H54 (cell line): ENCODE measurements around the gene SEMA4C.
A peak's percentile ranks its signal among the peaks of the same experiment; 100 is the strongest.

ENCODE experiments used
- DNase-seq: peaks from one replicate; pipeline ENCODE4 v3.0.0; 2011; ENCODE audit warnings: low spot score, mixed read lengths; ENCODE audit not compliant: insufficient read length
- FAIRE-seq: peaks from 3 replicates; lab custom pipeline; 2011; peaks lifted over from hg19 to GRCh38; lab: Jason Lieb, UNC
- POLR2A ChIP-seq: IDR thresholded peaks from 2 replicates; pipeline ENCODE4 v1.6.1; 2011; ENCODE audit warnings: low read depth, mild to moderate bottlenecking, low read length

The SEMA4C gene

GRCh38 chr2:96842600-96842999 is 27.3 kb downstream of the SEMA4C start:
- FAIRE-seq (no peak), DNase-seq (no peak)
- TF ChIP-seq POLR2A = no peak

DNA sequence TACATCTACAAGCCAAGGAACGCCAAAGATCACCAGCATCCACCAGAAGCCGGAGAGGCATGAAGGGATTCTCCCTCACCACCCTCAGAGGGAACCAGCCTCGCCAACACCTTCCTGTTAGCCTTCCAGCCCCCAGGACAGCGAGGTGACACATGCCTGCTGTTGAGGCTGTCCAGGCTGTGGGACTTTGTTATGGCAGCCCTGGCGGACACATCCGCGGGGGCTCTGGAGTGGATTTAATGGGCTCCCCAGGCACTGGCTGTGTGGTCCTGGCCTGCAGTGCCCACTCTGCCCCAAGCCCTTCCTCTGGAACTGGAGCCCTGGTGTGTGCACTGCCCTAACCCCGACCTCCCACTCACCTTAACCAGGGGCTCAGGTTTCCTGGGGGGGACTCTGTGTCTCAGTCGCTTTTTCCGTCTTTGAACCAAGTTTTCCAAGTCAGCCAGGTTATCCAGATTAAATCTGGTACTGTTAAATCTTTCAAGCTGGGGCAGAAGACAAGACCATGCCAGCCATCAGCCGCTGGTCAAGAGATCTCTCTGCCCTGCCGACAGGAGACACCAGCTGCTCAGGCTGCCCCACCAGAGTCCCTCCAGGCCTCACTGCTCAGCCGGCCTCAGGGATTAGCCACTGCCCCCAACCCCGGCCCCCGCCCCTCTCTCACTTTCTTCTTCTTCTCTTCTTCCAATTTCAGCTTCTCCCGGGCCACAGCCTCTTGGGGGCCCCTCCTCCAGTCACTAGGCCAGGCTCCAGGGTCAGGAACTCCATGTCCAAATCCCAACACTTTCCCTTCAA is 28.0 kb downstream of the SEMA4C start:
- DNase-seq = no peak
- no peak for TF ChIP-seq POLR2A
- no peak for FAIRE-seq

DNA sequence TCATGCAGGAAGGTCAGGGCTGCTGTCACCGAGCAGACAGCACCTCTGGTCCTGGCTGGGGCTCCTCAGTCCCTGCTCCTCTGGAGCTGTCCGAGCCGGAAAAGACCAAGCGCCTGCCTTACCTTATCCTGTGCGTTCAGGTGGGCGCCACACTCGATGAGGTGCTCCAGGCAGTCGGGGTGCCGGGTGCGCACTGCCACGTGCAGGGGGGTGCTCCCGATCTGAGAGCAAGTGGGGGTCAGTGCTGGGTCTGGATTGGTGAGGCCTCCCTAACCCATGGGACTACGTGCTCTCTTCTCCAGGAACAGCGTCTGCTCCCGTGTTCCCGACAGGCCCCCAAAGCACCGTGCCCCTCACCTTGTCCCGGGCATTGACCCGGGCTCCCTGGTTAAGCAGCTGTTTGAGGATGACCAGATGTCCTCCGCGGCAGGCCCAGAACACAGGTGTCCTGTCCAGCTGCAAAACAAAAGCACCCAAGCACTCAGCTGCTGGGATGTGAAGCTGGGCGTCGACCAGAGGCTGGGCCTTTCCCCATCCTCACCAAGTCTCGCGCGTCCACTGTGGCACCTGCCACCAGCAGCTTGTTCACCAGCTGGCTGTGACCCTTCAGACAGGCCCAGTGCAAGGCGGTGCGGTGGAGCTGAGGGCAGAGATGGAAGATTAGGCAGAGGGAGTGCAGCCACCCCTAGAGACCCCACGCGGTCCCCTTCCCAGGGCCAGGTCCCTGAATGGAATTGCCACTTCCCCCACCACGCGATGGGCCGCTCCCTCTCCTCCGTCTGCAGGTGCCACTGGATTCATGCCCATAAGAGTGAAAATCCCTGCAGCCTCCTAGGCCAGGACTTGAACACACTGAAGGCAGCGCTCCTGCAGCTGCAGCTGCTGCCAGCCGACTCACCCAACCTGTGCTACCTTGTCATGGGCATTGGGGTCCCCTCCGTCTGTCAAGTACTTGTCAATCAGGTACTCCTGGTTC is 29.7 kb downstream of the SEMA4C start:
- no peak for TF ChIP-seq POLR2A
- no peak for DNase-seq
- FAIRE-seq = no peak

GRCh38 chr2:96839293-96839874 is 30.5 kb downstream of the SEMA4C start:
- DNase-seq (no peak), FAIRE-seq (no peak)
- no peak for TF ChIP-seq POLR2A

- FAIRE-seq (no peak), DNase-seq (no peak)
- no peak for TF ChIP-seq POLR2A
Measured at GRCh38 chr2:96838345-96839292, 31.3 kb downstream of the SEMA4C start.

- TF ChIP-seq POLR2A = no peak
- no peak for FAIRE-seq
- no peak for DNase-seq
Measured at GRCh38 chr2:96837575-96837974, 32.3 kb downstream of the SEMA4C start.

- TF ChIP-seq POLR2A = no peak
- no peak for FAIRE-seq
- DNase-seq = no peak
Measured at GRCh38 chr2:96835830-96836229, 34.0 kb downstream of the SEMA4C start.

- DNase-seq = peak; percentile 70
- FAIRE-seq = no peak
- no peak for TF ChIP-seq POLR2A
Measured at GRCh38 chr2:96832754-96833507, 36.9 kb downstream of the SEMA4C start.

DNA sequence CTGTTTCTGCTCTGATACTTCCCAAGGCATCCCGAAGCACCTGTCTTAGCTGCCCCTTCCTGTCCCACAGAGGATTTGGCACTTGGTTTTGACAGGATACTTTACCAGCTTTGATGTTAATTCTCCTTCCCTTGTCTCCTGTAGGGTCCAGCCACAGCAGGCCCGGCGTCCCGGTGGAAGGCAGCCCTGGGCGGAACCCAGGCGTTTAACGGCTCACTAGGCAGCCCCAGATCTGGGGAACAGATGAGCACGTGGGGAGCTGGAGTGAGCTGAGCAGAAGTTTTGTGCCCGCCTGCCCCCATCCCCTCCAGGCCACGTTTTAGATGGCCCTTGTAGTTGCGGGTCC is 37.5 kb downstream of the SEMA4C start:
- FAIRE-seq = no peak
- no peak for TF ChIP-seq POLR2A

GRCh38 chr2:96831679-96832078 is 38.2 kb downstream of the SEMA4C start:
- DNase-seq = no peak
- no peak for TF ChIP-seq POLR2A
- FAIRE-seq = no peak

More for the DNA sequence above, 37.5 kb downstream of the SEMA4C start:
- DNase-seq = no peak

GRCh38 chr2:96830044-96830562 is 39.8 kb downstream of the SEMA4C start:
- TF ChIP-seq POLR2A = no peak
- FAIRE-seq = no peak
- DNase-seq = no peak

DNA sequence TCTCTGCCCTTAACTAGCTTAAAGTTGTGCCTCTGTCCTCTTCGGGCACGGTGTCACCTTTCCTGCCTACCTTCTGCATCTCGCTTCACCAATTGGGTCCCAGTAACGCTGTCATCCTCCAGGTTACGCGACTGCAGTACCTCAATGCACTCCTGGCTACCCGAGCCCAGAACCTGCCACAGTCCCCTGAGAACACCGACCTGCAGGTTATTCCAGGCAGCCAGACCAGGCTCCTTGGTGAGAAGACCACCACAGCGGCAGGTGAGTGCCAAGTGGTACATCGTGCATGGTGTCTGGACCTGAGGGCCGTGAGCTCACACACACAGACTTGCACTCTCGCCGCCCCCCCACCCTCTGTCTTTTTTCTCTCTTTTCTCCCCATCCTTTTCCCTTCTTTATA is 41.0 kb downstream of the SEMA4C start:
- DNase-seq (no peak), FAIRE-seq (no peak)
- TF ChIP-seq POLR2A = no peak

DNA sequence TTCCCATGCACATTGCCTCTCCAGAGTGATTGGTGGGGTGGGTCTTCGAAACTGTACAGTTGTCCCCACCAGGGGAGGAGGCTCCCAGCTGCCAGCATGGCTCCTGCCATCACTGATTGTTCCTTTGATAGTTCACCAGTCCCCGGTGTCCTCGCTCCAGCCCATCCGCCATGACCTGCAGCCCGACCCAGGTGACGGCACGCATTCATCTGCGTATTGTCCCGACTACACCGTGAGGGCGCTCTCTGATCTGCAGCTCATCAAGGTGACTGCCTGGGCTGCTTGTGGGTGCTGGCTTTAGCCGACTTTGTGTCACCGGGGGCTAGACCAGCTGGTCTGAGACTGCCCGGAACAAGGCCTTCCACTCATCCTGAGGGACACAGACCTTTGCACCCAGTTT is 41.4 kb downstream of the SEMA4C start:
- FAIRE-seq = no peak
- DNase-seq = no peak
- TF ChIP-seq POLR2A = no peak
